IMR-90 (cell line): ENCODE results near the gene NABP1. TPM values are rescaled to one million over a fixed set of nuclear protein-coding genes. Genes with fewer than 3 reads are reported as not detected.

Source experiments
- ATAC-seq: fragments of 200-7000 bp; cut with Tn5 transposase; 2 replicates; pipeline ENCODE4 v1.9.1; 2020; ENCODE audit warnings: low read depth, mild to moderate bottlenecking, moderate library complexity
- BruUV-seq: library from RNA; stranded (reverse); fragments of 400-500 nt; replicated peaks from 2 replicates; lab custom pipeline; 2021; lab: Mats Ljungman, UMichigan
- CTCF ChIA-PET: fragments of 300-600 bp; formaldehyde crosslinking; extraction: SDS; loops from one replicate; lab custom pipeline; 2021; ENCODE audit warnings: antibody characterized with exemption; lab: Yijun Ruan, JAX
- POLR2A ChIA-PET: fragments of 300-600 bp; sonication (Branson Sonifier 250); formaldehyde crosslinking; loops from one replicate; lab custom pipeline; 2022; ENCODE audit warnings: antibody characterized with exemption; ENCODE audit not compliant: unreplicated experiment; lab: Charles Lee
- DNase-seq: peaks from one replicate; pipeline ENCODE4 v3.0.0; 2013
- H2AFZ ChIP-seq: replicated peaks from 2 replicates; pipeline ENCODE3; 2013; ENCODE audit warnings: low read length, mild to moderate bottlenecking; ENCODE audit not compliant: poor library complexity
- H2AK5ac ChIP-seq: 2 replicates; pipeline ENCODE4 v1.6.1; 2013; ENCODE audit warnings: low read depth, low read length, inconsistent platforms
- H2AK9ac ChIP-seq: replicated peaks from 2 replicates; pipeline ENCODE3; 2013; ENCODE audit warnings: mild to moderate bottlenecking, low read depth, low read length, moderate library complexity; ENCODE audit not compliant: poor library complexity
- H2BK120ac ChIP-seq: 2 replicates; pipeline ENCODE4 v1.6.1; 2013; ENCODE audit warnings: low read depth, low read length, inconsistent platforms
- H2BK15ac ChIP-seq: 3 replicates; pipeline ENCODE4 v1.6.1; 2013; ENCODE audit warnings: low read depth, low read length, inconsistent platforms
- H2BK20ac ChIP-seq: 2 replicates; pipeline ENCODE4 v1.6.1; 2013; ENCODE audit warnings: low read depth, mild to moderate bottlenecking, inconsistent platforms, low read length, moderate library complexity
- H2BK5ac ChIP-seq: 2 replicates; pipeline ENCODE4 v1.6.1; 2013; ENCODE audit warnings: mild to moderate bottlenecking, low read depth, low read length, inconsistent platforms; ENCODE audit not compliant: poor library complexity, severe bottlenecking
- H3K14ac ChIP-seq: replicated peaks from 2 replicates; pipeline ENCODE4 v1.6.1; 2013; ENCODE audit warnings: low read depth, low read length, inconsistent platforms
- H3K18ac ChIP-seq: 2 replicates; pipeline ENCODE4 v1.6.1; 2013; ENCODE audit warnings: low read depth, low read length, control low read depth
- H3K23ac ChIP-seq: 2 replicates; pipeline ENCODE4 v1.6.1; 2013; ENCODE audit warnings: low read depth, low read length, inconsistent platforms
- H3K27ac ChIP-seq: 2 replicates; pipeline ENCODE4 v1.5.1; 2013; ENCODE audit warnings: mild to moderate bottlenecking, control low read depth, low read length; ENCODE audit not compliant: insufficient read depth
- H3K27me3 ChIP-seq: 2 replicates; pipeline ENCODE4 v1.6.1; 2013; ENCODE audit warnings: low read length; ENCODE audit not compliant: control insufficient read depth, insufficient read depth
- H3K36me3 ChIP-seq: 2 replicates; pipeline ENCODE4 v1.6.1; 2013; ENCODE audit warnings: low read length, mixed read lengths; ENCODE audit not compliant: control insufficient read depth, insufficient read depth
- H3K4ac ChIP-seq: 2 replicates; pipeline ENCODE4 v1.6.1; 2013; ENCODE audit warnings: low read depth, low read length, inconsistent platforms
- H3K4me1 ChIP-seq: 2 replicates; pipeline ENCODE4 v1.6.1; 2013; ENCODE audit warnings: low read length, mixed read lengths; ENCODE audit not compliant: control insufficient read depth, insufficient read depth
- H3K4me2 ChIP-seq: 2 replicates; pipeline ENCODE4 v1.6.1; 2013; ENCODE audit warnings: low read depth, mild to moderate bottlenecking, control low read depth, low read length, moderate library complexity
- H3K4me3 ChIP-seq: 2 replicates; pipeline ENCODE4 v1.5.1; 2013; ENCODE audit warnings: low read depth, mild to moderate bottlenecking, control low read depth, low read length, moderate library complexity; ENCODE audit not compliant: insufficient read depth
- H3K56ac ChIP-seq: 2 replicates; pipeline ENCODE4 v1.6.1; 2013; ENCODE audit warnings: low read length, inconsistent platforms; ENCODE audit not compliant: insufficient read depth; ENCODE audit errors: extremely low read depth
- H3K79me1 ChIP-seq, 2 experiments: 2 replicates each; pipeline ENCODE4 v1.6.1; 2013; ENCODE audit warnings: low read length in 2 of 2, inconsistent platforms in 1 of 2, low read depth in 1 of 2
- H3K9ac ChIP-seq: 2 replicates; pipeline ENCODE4 v1.6.1; 2013; ENCODE audit warnings: low read depth, low read length, control low read depth
- H3K9me1 ChIP-seq: 2 replicates; pipeline ENCODE4 v1.6.1; 2013; ENCODE audit warnings: low read length, inconsistent platforms; ENCODE audit not compliant: insufficient read depth
- H3K9me3 ChIP-seq: 2 replicates; pipeline ENCODE4 v1.6.1; 2013; ENCODE audit warnings: low read length; ENCODE audit not compliant: control insufficient read depth, insufficient read depth
- H4K20me1 ChIP-seq: 2 replicates; pipeline ENCODE4 v1.6.1; 2013; ENCODE audit warnings: low read length, inconsistent platforms; ENCODE audit not compliant: insufficient read depth
- H4K5ac ChIP-seq: 2 replicates; pipeline ENCODE4 v1.6.1; 2013; ENCODE audit warnings: mild to moderate bottlenecking, low read depth, low read length, control low read depth
- H4K8ac ChIP-seq, 2 experiments: 2 replicates each; pipeline ENCODE4 v1.6.1; 2013; ENCODE audit warnings: low read depth in 2 of 2, low read length in 2 of 2, control low read depth in 1 of 2, inconsistent platforms in 1 of 2
- H4K91ac ChIP-seq: 2 replicates; pipeline ENCODE4 v1.6.1; 2013; ENCODE audit warnings: low read depth, low read length, inconsistent platforms; ENCODE audit not compliant: insufficient read depth
- BHLHE40 ChIP-seq: fragments of 150-350 bp; IDR thresholded peaks from 2 replicates; pipeline ENCODE4 v1.6.1; 2016; ENCODE audit warnings: mild to moderate bottlenecking, low read depth, low read length
- CEBPB ChIP-seq: IDR thresholded peaks from 2 replicates; pipeline ENCODE4 v1.6.1; 2012; ENCODE audit warnings: low read depth, low read length, improper control_type of control experiment
- CHD1 ChIP-seq: IDR thresholded peaks from 2 replicates; pipeline ENCODE4 v1.6.1; 2012; ENCODE audit warnings: low read depth, low read length, improper control_type of control experiment
- ELK1 ChIP-seq: fragments of 150-350 bp; IDR thresholded peaks from 2 replicates; pipeline ENCODE4 v1.6.1; 2016; ENCODE audit warnings: low read depth, mild to moderate bottlenecking, low read length, moderate library complexity, borderline replicate concordance
- FOS ChIP-seq: fragments of 150-350 bp; IDR thresholded peaks from 2 replicates; pipeline ENCODE4 v1.6.1; 2016; ENCODE audit warnings: low read depth, low read length
- MAFK ChIP-seq: IDR thresholded peaks from 2 replicates; pipeline ENCODE4 v1.6.1; 2012; ENCODE audit warnings: low read depth, low read length, improper control_type of control experiment
- MAZ ChIP-seq: IDR thresholded peaks from 2 replicates; pipeline ENCODE4 v1.6.1; 2012; ENCODE audit warnings: low read depth, mild to moderate bottlenecking, low read length, improper control_type of control experiment, moderate library complexity, borderline replicate concordance
- MXI1 ChIP-seq: IDR thresholded peaks from 2 replicates; pipeline ENCODE4 v1.6.1; 2012; ENCODE audit warnings: low read depth, mild to moderate bottlenecking, low read length, moderate library complexity, borderline replicate concordance
- NFE2L2 ChIP-seq: fragments of 150-350 bp; IDR thresholded peaks from 2 replicates; pipeline ENCODE4 v1.6.1; 2016; ENCODE audit warnings: low read depth, mild to moderate bottlenecking, low read length
- POLR2A ChIP-seq: IDR thresholded peaks from 2 replicates; pipeline ENCODE4 v1.6.1; 2012; ENCODE audit warnings: mild to moderate bottlenecking, low read depth, low read length
- RAD21 ChIP-seq: IDR thresholded peaks from 2 replicates; pipeline ENCODE4 v1.6.1; 2012; ENCODE audit warnings: low read length, improper control_type of control experiment
- RCOR1 ChIP-seq: IDR thresholded peaks from 2 replicates; pipeline ENCODE4 v1.6.1; 2012; ENCODE audit warnings: mild to moderate bottlenecking, low read length, improper control_type of control experiment; ENCODE audit not compliant: insufficient replicate concordance
- RFX5 ChIP-seq: IDR thresholded peaks from 2 replicates; pipeline ENCODE4 v1.8.0; 2012; ENCODE audit warnings: low read depth, mild to moderate bottlenecking, low read length, moderate library complexity
- SMC3 ChIP-seq: fragments of 150-350 bp; IDR thresholded peaks from 2 replicates; pipeline ENCODE4 v1.6.1; 2016; ENCODE audit warnings: low read depth, mild to moderate bottlenecking, antibody characterized with exemption, low read length, moderate library complexity
- USF2 ChIP-seq: fragments of 150-350 bp; IDR thresholded peaks from 2 replicates; pipeline ENCODE4 v1.6.1; 2017; ENCODE audit warnings: mild to moderate bottlenecking, antibody characterized with exemption, low read length, low read depth
- dilution Hi-C: fragments of 300-500 bp; cut with HindIII; formaldehyde crosslinking; loops from one replicate; pipeline ENCODE4 v1.14.3; 2018; ENCODE audit warnings: low sequenced_read_pairs; ENCODE audit not compliant: unreplicated experiment
- in situ Hi-C: fragments of 300-500 bp; cut with MboI; formaldehyde crosslinking; loops from 3 replicates; pipeline ENCODE4 v1.14.3; 2019; ENCODE audit warnings: low sequenced_read_pairs, inconsistent platforms, mixed read lengths
- intact Hi-C: fragments of 100-400 bp; cut with micrococcal nuclease; formaldehyde crosslinking; loops from 2 replicates; pipeline ENCODE4 v1.10.0; 2022
- polyA plus RNA-seq, 3 experiments: library from polyadenylated mRNA; depleted of rRNA; stranded (reverse); fragments of >200 nt; gene quantifications; 2 replicates each; pipeline ENCODE4 v1.2.3, GENCODE V29; 2012; ENCODE audit warnings: low replicate concordance in 1 of 3
- total RNA-seq: library from RNA; depleted of rRNA; stranded (reverse); fragments of >200 nt; gene quantifications from 2 replicates; pipeline ENCODE4 v1.2.3, GENCODE V29; 2012
- TF ChIP-seq, protein P1 (sequence below): conservative IDR thresholded peaks from 2 replicates; pipeline ENCODE4 v1.5.1; 2012; ENCODE audit warnings: mild to moderate bottlenecking, low read depth, low read length, improper control_type of control experiment

The NABP1 gene
- total and polyA plus RNA-seq, 2 of the 4 experiments (the other 2 are of a cell fraction) = 57.7 to 73.3 TPM

DNA sequence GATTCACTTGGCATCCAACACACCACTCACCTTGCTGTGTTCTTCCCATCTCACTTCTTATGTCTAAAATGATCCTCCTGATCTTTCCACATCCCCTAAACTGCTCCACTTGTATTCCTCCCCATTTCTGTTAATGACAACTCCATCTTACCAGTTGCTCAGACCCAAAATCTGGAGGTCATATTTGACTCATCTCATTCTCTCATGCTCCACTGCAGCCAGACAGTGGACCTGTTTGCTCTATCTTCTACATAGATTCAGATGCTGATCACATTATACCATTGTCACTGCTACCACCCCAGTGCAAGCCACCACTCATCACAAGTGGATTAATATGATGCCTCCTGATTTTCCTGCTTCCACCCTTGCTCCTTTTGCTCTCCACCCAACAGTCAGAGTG, 7.9 kb upstream of the NABP1 start:
- Histone ChIP-seq H3K9me3 (no peaks in the 10 kb centered on the region), H3K56ac (no peak overlapping the region), H3K4ac (no peak overlapping the region; the same call in 1 of the 2 replicates), H3K79me1 (peaks cover 0 to 4% of the 10 kb centered on the region in 2 experiments; a peak in 1 of 4 replicates), H3K9me1 (peaks cover 3% of the 10 kb centered on the region; the same call in 1 of the 2 replicates), H3K9ac (no peak overlapping the region), H4K91ac (no peak overlapping the region), H3K4me1 (peaks cover 2% of the 10 kb centered on the region; the same call in 1 of the 2 replicates), H2BK120ac (no peak overlapping the region), H2AK5ac (no peak overlapping the region), H2BK15ac (0 out of 3 replicates have a peak overlapping the region, but pooled peaks have one; percentile 51), H2AFZ (no peak overlapping the region), H4K20me1 (no peaks in the 10 kb centered on the region), H3K27ac (no peak overlapping the region), H3K27me3 (no peaks in the 10 kb centered on the region), H4K5ac (no peak overlapping the region), H3K18ac (no peak overlapping the region; the same call in 1 of the 2 replicates), H2BK5ac (no peak overlapping the region), H2BK20ac (no peak overlapping the region), H3K36me3 (no peaks in the 10 kb centered on the region), H2AK9ac (no peak overlapping the region), H4K8ac (no peak overlapping the region), H3K4me2 (no peak overlapping the region), H3K14ac (no peak overlapping the region), H3K4me3 (no peak overlapping the region), H3K23ac (no peak overlapping the region; the same call in 1 of the 2 replicates)
- intact Hi-C loops (no loop called here), dilution Hi-C loops (no loop called here), in situ Hi-C loops (no loop called here)
- TF ChIP-seq NFE2L2 (no peak), FOS (no peak), RCOR1 (no peak), SMC3 (no peak), CEBPB (no peak), MAZ (no peak), POLR2A (no peak), ELK1 (no peak), USF2 (no peak), RAD21 (no peak), BHLHE40 (no peak), RFX5 (no peak), MAFK (no peak), MXI1 (no peak), CHD1 (no peak)
- TF ChIP-seq, protein P1, sequence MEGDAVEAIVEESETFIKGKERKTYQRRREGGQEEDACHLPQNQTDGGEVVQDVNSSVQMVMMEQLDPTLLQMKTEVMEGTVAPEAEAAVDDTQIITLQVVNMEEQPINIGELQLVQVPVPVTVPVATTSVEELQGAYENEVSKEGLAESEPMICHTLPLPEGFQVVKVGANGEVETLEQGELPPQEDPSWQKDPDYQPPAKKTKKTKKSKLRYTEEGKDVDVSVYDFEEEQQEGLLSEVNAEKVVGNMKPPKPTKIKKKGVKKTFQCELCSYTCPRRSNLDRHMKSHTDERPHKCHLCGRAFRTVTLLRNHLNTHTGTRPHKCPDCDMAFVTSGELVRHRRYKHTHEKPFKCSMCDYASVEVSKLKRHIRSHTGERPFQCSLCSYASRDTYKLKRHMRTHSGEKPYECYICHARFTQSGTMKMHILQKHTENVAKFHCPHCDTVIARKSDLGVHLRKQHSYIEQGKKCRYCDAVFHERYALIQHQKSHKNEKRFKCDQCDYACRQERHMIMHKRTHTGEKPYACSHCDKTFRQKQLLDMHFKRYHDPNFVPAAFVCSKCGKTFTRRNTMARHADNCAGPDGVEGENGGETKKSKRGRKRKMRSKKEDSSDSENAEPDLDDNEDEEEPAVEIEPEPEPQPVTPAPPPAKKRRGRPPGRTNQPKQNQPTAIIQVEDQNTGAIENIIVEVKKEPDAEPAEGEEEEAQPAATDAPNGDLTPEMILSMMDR = no peak
- ATAC-seq = no peak
- BruUV-seq = no TSS peak
- ChIA-PET CTCF (no interaction called here), POLR2A (no interaction called here)
- no peak for DNase-seq
